Peyer's patch (tissue), 4 donors: ENCODE measurements around the gene IGFBP6. TPM values are rescaled to one million over a fixed set of nuclear protein-coding genes. Genes with fewer than 3 reads are reported as not detected.
"Not testable (repeated sequence)": the region's sequence is repeated elsewhere in the genome, so short reads cannot be mapped to it uniquely, and the experiment has no call there.

Experiments
- DNase-seq, 3 donors: peaks; one replicate each; pipeline ENCODE4 v3.0.0-alpha.2; 2017 to 2019
- H3K27ac ChIP-seq, 4 donors: fragments of 200-600 bp; sonication (generic); one replicate each; pipeline ENCODE4 v1.5.1; 2016 to 2019
- H3K27me3 ChIP-seq, 2 donors: fragments of 200-600 bp; sonication (generic); one replicate each; pipeline ENCODE4 v1.5.1; 2019
- H3K36me3 ChIP-seq, 3 donors: fragments of 200-600 bp; sonication (generic); one replicate each; pipeline ENCODE4 v1.5.1; 2016 to 2019
- H3K4me1 ChIP-seq, 4 donors: fragments of 200-600 bp; sonication (generic); one replicate each; pipeline ENCODE4 v1.5.1; 2016 to 2019
- H3K4me3 ChIP-seq, 4 donors: fragments of 200-600 bp; sonication (generic); 1 replicate in 3 of 4; 2 replicates in 1 of 4; pipeline ENCODE4 v1.5.1; 2016 to 2019; ENCODE audit warnings: mild to moderate bottlenecking in 1 of 4
- H3K9me3 ChIP-seq, 4 donors: fragments of 200-600 bp; sonication (generic); one replicate each; pipeline ENCODE4 v1.5.1; 2016 to 2019; ENCODE audit warnings: mild to moderate bottlenecking in 1 of 4
- POLR2A ChIP-seq, 2 donors: fragments of 450-650 bp; IDR thresholded peaks; one replicate each; pipeline ENCODE4 v1.5.1; 2017; ENCODE audit warnings: antibody characterized with exemption in 2 of 2, mild to moderate bottlenecking in 2 of 2, moderate library complexity in 2 of 2
- total RNA-seq, 4 donors: library from RNA; depleted of rRNA; stranded (reverse); fragments of >200 nt; gene quantifications; one replicate each; pipeline ENCODE4 v1.1.0, GENCODE V29; 2016
- TF ChIP-seq, protein P1 (sequence below), 6 experiments: fragments of 450-650 bp in 4 of 6; fragments of 200-600 bp in 2 of 6; sonication (generic) in 1 of 6; IDR thresholded peaks; one replicate each; pipeline ENCODE4 v1.5.1; 2017 to 2019; ENCODE audit warnings: antibody characterized with exemption in 6 of 6, mild to moderate bottlenecking in 3 of 6, moderate library complexity in 1 of 6

IGFBP6 gene
- total RNA-seq, 4 donors from 2014 or later = 68.5 to 191 (median 128) TPM

- Histone ChIP-seq H3K36me3 (no peaks in the 10 kb centered on the region), H3K9me3 (no peaks in the 10 kb centered on the region), H3K27me3 (no peaks in the 10 kb centered on the region), H3K27ac (no peak overlapping the region), H3K4me1 (peaks cover 5 to 18% (median 11%) of the 10 kb centered on the region in 4 donors), H3K4me3 (no peak overlapping the region)
- DNase-seq = no peak
- TF ChIP-seq, protein P1, sequence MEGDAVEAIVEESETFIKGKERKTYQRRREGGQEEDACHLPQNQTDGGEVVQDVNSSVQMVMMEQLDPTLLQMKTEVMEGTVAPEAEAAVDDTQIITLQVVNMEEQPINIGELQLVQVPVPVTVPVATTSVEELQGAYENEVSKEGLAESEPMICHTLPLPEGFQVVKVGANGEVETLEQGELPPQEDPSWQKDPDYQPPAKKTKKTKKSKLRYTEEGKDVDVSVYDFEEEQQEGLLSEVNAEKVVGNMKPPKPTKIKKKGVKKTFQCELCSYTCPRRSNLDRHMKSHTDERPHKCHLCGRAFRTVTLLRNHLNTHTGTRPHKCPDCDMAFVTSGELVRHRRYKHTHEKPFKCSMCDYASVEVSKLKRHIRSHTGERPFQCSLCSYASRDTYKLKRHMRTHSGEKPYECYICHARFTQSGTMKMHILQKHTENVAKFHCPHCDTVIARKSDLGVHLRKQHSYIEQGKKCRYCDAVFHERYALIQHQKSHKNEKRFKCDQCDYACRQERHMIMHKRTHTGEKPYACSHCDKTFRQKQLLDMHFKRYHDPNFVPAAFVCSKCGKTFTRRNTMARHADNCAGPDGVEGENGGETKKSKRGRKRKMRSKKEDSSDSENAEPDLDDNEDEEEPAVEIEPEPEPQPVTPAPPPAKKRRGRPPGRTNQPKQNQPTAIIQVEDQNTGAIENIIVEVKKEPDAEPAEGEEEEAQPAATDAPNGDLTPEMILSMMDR (IDR thresholded peaks at IDR 0.05) = no peak
- no peak for TF ChIP-seq POLR2A (IDR thresholded peaks at IDR 0.05)
Observed at GRCh38 chr12:53105256-53105655, 7.8 kb downstream of the IGFBP6 start.

- Histone ChIP-seq H3K27ac (no peak overlapping the region), H3K4me3 (no peak overlapping the region), H3K4me1 (peaks cover 5 to 18% (median 11%) of the 10 kb centered on the region in 4 donors), H3K27me3 (no peaks in the 10 kb centered on the region), H3K36me3 (no peaks in the 10 kb centered on the region), H3K9me3 (no peaks in the 10 kb centered on the region)
- TF ChIP-seq POLR2A (IDR thresholded peaks at IDR 0.05) = no peak
- TF ChIP-seq, protein P1 (IDR thresholded peaks at IDR 0.05) = no peak
- DNase-seq = no peak
Observed at GRCh38 chr12:53105712-53106439, 8.4 kb downstream of the IGFBP6 start.

DNA sequence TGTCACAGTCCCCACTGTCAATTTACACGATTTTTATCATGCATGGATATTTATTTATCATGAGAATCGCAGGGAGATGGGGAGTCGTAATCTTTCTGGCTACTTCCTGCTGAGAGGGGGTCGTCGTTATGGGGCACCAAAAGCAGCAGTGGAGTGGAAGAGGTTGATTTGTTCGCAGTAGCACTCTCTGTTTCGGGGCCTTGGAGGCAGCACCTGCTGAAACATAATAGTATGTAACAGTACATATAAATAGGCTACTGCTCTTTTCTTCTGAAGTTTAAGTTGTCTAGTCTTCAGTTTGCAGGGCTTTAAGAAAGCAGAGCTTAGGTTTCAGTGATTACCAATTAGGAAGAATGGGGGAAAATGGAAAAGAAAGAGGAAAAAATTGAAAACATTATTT lies 9.7 kb downstream of the IGFBP6 start:
- TF ChIP-seq POLR2A (IDR thresholded peaks at IDR 0.05) = no peak
- TF ChIP-seq, protein P1 (IDR thresholded peaks at IDR 0.05) = no peak
- Histone ChIP-seq H3K4me3 (no peak overlapping the region), H3K27me3 (no peaks in the 10 kb centered on the region), H3K36me3 (no peaks in the 10 kb centered on the region), H3K9me3 (no peaks in the 10 kb centered on the region), H3K27ac (no peak overlapping the region), H3K4me1 (peaks cover 5 to 18% (median 10%) of the 10 kb centered on the region in 4 donors)
- no peak for DNase-seq

GRCh38 chr12:53112431-53112830 lies 15.0 kb downstream of the IGFBP6 start:
- H3K36me3 ChIP-seq, H3K27me3 ChIP-seq, H3K4me1 ChIP-seq, H3K27ac ChIP-seq, DNase-seq, H3K4me3 ChIP-seq, H3K9me3 ChIP-seq: not testable (repeated sequence)

DNA sequence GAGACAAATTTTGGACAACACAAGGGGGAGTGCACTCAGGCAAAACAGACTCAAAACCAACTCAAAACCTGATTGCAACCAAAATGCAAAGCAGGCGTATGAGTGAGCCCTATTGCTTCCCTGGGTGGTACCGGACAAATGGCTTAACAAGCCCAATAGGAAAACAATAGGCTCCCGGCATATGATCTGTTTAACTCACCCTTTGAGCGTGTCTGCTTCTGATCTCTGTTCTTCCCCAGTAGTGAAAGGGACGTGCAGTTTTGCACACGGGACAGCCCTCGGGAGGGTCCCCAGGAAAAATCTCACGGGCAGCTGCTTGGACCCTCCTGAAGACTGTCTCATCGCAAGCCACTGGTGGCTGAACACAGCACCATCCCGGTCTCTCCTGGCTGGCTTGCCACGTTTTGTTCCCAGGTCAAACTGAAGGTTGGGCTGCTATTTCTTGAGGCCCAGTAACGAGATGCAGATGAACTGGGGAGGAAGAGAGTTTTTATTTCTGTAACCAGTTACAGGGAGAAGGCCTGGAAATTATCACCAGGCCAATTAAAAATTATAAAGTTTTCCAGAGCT lies 15.8 kb downstream of the IGFBP6 start:
- DNase-seq = no peak
- no peaks in the 10 kb centered on the region for H3K27me3 ChIP-seq
- H3K27ac ChIP-seq = no peak overlapping the region
- H3K36me3 ChIP-seq = no peaks in the 10 kb centered on the region
- no peaks in the 10 kb centered on the region for H3K4me1 ChIP-seq
- no peak overlapping the region for H3K4me3 ChIP-seq
- H3K9me3 ChIP-seq = no peaks in the 10 kb centered on the region
- no peak for TF ChIP-seq POLR2A (IDR thresholded peaks at IDR 0.05)
- TF ChIP-seq, protein P1 (IDR thresholded peaks at IDR 0.05) = no peak

GRCh38 chr12:53113951-53114350 lies 16.5 kb downstream of the IGFBP6 start:
- Histone ChIP-seq H3K36me3 (no peaks in the 10 kb centered on the region), H3K4me1 (no peaks in the 10 kb centered on the region), H3K4me3 (no peak overlapping the region), H3K27ac (no peak overlapping the region), H3K27me3 (no peaks in the 10 kb centered on the region), H3K9me3 (no peaks in the 10 kb centered on the region)
- no peak for DNase-seq
- TF ChIP-seq POLR2A (IDR thresholded peaks at IDR 0.05) = no peak
- TF ChIP-seq, protein P1 (IDR thresholded peaks at IDR 0.05) = no peak
